GM21381 (cell line): ENCODE measurements around the gene TSC2.
"Not testable (repeated sequence)": the region's sequence is repeated elsewhere in the genome, so short reads cannot be mapped to it uniquely, and the experiment has no call there.

Source experiments
- ATAC-seq: cut with Tn5 transposase; IDR thresholded peaks from one replicate; pipeline ENCODE4 v1.9.1; 2021; ENCODE audit warnings: mild to moderate bottlenecking, moderate library complexity; ENCODE audit not compliant: unreplicated experiment

TSC2 gene

GRCh38 chr16:2030036-2030435 is 17.7 kb upstream of the TSC2 start:
- no peak for ATAC-seq

DNA sequence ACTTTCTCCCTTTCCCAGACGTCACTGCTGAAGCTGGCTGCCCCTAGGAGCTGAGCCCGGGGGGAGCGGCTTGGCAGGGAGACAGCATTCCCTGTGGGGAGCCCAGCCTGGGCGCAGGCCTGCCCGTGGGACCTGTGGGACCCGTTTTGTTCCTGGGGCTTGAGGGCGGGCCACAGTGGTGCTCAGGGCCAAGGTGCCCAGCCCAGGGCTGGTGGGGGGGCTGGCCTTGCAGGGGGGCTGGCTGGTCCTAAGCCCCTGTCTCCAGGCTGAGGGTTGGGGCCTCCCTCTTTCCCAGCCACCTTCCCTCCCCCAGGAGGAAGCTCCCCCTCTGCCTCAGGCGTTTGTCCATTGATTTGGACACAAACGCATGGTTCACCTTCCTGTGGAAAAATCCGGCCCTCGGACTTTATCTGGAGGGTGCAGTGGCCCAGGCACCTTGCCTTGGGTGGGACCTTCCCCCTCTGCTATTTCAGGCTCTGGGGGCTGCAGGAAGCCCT is 16.7 kb upstream of the TSC2 start:
- no peak for ATAC-seq

GRCh38 chr16:2032285-2033056 is 15.3 kb upstream of the TSC2 start:
- ATAC-seq: no peak

DNA sequence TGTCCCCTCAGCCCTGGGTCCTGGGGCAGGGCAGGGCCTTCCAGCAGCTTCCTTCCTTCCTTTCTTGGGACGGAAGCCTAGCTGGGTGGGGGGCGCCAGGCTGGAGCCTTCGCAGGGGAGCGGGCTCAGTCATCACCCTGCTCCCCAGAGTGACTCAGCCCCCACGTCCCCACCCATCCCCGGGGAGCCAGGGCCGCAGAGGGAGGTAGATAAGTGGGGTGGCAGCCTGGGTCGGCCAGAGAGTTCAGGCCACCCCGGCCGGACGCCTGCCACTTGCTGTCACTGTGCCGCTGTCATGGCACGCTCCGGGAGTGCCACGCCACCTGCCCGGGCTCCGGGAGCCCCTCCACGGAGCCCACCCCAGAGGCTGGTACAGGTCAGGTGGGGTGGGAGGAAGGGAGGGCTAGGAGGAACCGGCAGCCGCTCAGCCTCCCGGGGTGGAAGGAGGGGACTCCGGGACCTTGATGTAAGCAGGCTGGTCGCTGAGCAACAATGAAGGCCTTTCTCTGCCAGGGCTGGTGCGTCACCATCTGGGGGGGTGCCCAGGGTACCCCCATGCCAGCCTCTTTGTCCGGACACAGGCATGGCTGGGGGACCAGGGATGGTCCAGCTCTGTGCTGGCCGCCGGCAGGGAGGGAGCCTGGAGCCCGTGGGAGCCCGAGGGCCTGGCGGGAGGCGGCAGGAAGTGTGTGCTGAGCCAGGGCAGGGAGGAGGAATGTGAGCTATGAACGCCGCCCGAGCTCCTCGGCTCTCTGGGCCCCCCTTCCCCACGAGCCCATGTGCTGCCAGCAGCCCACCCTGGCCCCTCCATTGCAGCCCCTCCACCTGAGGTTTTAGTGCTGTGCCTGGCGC is 14.5 kb upstream of the TSC2 start:
- ATAC-seq: no peak

DNA sequence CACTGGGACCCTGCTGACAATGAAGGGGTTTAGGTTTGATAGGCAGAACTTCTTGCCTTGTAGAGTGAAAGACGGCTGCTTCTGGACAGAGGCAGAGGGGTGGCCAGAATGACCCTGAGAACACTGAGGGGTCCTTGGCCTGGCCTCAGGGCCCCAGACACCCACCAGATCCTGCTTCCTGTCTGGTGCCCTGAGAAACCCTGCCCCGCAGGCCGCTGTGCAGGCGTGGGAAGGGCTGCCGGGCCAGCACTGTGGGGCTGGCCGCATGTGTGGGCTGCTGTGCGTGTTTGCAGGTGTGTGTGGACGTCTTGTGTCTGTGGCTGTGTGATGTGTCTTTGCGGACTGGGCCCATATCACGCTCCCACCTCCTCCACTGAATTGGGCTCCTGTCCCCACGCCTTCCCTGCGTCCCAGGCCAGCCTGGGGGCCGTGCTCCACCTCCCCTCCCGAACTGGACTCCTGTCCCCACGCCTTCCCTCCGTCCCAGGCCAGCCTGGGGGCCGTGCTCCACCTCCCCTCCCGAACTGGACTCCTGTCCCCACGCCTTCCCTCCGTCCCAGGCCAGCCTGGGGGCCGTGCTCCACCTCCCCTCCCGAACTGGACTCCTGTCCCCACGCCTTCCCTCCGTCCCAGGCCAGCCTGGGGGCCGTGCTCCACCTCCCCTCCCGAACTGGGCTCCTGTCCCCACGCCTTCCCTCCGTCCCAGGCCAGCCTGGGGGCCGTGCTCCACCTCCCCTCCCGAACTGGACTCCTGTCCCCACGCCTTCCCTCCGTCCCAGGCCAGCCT is 13.7 kb upstream of the TSC2 start:
- ATAC-seq: not testable (repeated sequence)

GRCh38 chr16:2034696-2035430 is 12.9 kb upstream of the TSC2 start:
- ATAC-seq: no peak

DNA sequence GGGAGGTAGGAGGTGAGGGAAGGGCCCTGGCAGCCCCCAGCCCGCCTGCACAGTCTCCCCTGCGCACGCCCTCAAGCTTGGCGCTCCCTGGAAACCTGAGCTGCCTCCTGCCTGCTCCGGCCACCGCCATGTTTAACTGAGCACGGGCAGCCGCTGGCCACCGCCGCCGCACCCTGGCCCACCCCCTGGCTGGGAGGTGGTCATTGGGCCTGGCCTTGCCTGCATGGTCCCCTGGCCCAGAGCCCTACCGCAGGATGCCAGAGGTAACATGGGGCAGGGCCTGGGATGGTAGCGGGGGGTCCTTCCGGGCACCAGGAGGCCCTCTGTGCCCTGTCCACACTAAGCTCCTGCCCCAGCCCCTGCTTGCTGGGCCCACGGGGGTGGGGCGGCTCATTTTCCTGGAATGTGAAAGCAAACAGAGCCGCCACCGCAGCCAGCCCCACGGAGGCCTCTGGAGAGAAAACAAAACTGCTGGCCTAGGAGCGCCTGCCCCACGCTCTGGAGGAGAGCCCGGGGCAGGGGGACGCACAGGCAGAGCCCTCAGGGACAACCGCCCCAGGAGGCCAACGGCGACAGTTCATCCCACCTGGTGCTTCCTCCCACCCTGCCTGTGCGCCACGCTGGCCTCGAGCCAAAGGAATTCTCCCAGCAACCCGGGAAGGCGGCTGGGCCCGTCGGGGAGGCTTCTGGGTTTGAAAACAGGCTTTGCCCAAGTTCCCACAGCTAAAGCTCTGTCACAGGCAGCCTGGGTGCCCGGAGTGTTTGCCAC is 12.2 kb upstream of the TSC2 start:
- ATAC-seq: no peak

DNA sequence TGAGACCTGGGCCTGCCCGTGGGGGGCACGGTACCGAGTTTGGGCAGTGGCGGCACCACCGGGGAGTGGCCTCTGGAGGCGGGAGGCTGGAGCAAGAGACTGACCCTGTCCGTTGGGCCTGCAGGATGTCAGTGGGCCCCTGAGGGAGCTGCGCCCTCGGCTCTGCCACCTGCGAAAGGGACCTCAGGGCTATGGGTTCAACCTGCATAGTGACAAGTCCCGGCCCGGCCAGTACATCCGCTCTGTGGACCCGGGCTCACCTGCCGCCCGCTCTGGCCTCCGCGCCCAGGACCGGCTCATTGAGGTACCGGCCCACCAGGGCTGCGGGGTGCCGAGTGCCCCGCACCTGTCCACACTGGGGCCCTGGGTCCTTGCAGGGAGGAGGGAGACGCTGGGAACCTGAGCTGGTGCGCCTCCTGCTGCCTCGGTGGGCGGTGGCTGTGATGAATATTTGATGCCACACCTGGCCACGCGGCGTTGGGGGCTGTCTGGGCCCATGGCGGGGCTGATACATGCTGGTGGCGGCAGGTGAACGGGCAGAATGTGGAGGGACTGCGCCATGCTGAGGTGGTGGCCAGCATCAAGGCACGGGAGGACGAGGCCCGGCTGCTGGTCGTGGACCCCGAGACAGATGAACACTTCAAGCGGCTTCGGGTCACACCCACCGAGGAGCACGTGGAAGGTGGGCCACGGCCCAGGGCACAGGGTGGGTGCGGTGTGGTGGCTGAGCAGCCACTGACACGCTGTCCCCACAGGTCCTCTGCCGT is 11.4 kb upstream of the TSC2 start:
- no peak for ATAC-seq

GRCh38 chr16:2037115-2037514 is 10.7 kb upstream of the TSC2 start:
- no peak for ATAC-seq

GRCh38 chr16:2037647-2038381 is 10.0 kb upstream of the TSC2 start:
- ATAC-seq: no peak

DNA sequence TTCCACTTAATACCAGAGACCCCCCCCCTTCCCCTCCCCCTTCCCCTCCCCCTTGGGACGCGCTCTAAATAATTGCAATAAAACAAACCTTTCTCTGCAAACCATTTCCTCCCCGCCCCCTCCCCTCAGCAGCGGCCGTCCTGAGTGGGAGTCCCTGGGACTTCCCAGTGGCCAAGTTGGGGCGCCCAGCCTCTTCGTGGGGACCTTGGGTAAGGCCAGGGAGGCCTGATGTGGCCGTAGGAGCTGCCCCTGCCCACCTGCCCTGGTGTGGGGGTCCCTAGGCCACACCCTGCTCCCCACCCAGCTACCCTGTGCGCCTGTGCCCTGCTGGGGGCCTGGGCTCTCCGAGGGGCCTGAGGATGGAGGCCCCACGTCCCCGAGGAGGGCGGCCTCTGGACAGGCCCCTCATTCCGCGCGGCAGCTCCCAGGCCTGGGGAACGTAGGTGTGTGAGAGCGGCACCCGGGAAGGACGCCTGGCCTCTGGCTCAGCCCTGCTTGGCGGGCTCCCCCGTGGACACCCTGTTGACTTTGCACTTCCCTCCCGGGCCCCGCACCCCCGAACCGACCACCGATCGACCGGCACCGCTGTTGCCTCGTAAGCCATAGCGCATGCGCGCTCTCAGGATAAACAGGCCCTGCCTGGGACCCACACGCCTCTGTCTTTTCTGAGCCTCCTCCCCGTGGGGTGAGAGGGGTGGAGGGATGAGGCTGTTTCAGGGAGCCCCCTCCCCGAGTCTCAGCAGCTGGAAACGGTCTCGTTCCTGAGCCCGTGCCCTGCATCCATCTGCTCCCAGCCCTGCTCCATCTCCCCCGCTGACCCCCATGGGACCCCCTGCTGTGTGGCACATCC is 9.2 kb upstream of the TSC2 start:
- ATAC-seq: no peak

- ATAC-seq: no peak
Observed at GRCh38 chr16:2039274-2040031, 8.3 kb upstream of the TSC2 start.

- no peak for ATAC-seq
Observed at GRCh38 chr16:2040041-2040786, 7.6 kb upstream of the TSC2 start.

DNA sequence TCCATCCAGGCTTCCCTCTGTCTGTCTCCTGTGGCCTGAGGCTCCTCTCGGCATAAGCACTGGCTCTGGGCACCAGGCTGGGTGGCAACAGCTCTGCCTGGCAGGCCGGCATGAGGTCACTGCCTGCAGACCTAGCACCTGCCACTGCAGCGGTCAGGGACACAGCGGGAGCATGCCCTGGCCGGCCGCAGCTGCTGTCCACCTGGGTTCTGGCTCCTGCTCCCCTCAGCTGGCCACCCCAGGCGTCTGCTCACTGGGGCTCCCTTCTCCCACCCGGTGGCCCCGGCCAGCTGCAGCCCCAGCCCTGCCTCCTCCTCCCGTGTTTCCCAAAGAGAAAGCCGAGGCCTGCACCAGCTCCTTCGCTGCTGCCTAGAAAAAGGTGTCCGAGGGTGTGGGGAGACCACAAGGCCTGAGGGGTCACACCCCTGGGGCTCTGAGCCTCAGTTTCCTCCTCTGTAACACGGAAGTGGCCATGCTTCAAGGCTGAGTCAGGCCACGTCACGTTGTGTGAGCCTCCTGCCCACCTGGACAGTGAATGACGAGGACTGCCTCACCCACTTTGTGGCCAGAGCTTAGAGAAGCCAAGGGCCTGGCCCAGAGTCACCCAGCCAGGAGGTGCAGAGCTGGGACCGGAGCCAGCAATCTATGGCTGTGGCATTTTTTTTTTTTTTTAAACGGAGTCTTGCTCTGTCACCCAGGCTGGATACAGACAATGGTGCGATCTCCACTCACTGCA is 6.8 kb upstream of the TSC2 start:
- no peak for ATAC-seq
